ENCODE measurements around the gene ARHGAP11B.
"Not testable (repeated sequence)": the region's sequence is repeated elsewhere in the genome, so short reads cannot be mapped to it uniquely, and the experiment has no call there.

DNA sequence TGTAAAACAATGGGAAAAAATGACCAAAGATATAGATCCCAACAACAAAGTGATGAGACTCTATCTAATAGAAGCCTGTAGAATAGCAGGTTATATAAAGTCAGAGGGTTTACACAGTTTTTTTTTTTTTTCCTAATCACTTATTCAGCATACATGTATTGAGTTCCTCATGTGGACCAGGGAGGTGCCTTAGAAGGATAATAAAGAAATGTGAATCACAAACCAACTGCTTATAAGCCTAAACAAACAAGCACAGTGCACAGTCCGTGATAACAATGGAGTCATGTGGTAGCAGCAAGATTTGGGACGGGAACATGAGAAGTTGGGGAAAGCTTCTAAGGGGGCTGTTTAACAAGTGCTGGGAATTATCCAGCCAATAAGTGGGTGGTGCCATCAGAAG is 60.7 kb downstream of the ARHGAP11B start:
- not testable (repeated sequence) for TF ChIP-seq CTCF (IDR thresholded peaks at IDR 0.05); POLR2A (IDR thresholded peaks at IDR 0.05); POLR2AphosphoS5 (IDR thresholded peaks at IDR 0.05; ENCODE audit: insufficient read depth in 1 of 2, low read depth in 1 of 2)
